Thoracic aorta (tissue), 2 donors: Measurements from ENCODE around the gene TNFSF13B. TPM values are rescaled to one million over a fixed set of nuclear protein-coding genes. Genes with fewer than 3 reads are reported as not detected.
"Not testable (repeated sequence)": the region's sequence is repeated elsewhere in the genome, so short reads cannot be mapped to it uniquely, and the experiment has no call there.

ENCODE experiments used
- ATAC-seq: fragments of 150-250 bp; one replicate; pipeline ENCODE4 v1.8.0; 2017; ENCODE audit warnings: low read depth; ENCODE audit not compliant: insufficient number of reproducible peaks, low FRiP score
- DNase-seq: peaks from one replicate; pipeline ENCODE4 v3.0.0-alpha.2; 2020; ENCODE audit warnings: low spot score
- H3K27ac ChIP-seq, 2 donors: fragments of 200-600 bp; sonication (generic); 1 replicate in 1 of 2; 2 replicates in 1 of 2; pipeline ENCODE4 v1.5.1; 2016; ENCODE audit warnings: mild to moderate bottlenecking in 2 of 2, moderate library complexity in 2 of 2
- H3K27me3 ChIP-seq: fragments of 200-600 bp; sonication (generic); replicated peaks from 2 replicates; pipeline ENCODE4 v1.6.0; 2016; ENCODE audit warnings: mild to moderate bottlenecking; ENCODE audit not compliant: insufficient read depth
- H3K36me3 ChIP-seq: fragments of 200-600 bp; sonication (generic); one replicate; pipeline ENCODE4 v1.5.1; 2016
- H3K4me1 ChIP-seq, 2 donors: fragments of 200-600 bp; sonication (generic); 1 replicate in 1 of 2; 2 replicates in 1 of 2; pipeline versions ENCODE4 v1.5.1 to v1.6.0; 2016; ENCODE audit warnings: low read depth in 2 of 2, mild to moderate bottlenecking in 1 of 2; ENCODE audit not compliant: control insufficient read depth in 1 of 2
- H3K4me3 ChIP-seq: fragments of 200-600 bp; sonication (generic); 2 replicates; pipeline ENCODE4 v1.5.1; 2016; ENCODE audit warnings: mild to moderate bottlenecking
- H3K9me3 ChIP-seq: fragments of 200-600 bp; sonication (generic); 2 replicates; pipeline ENCODE4 v1.5.1; 2016
- CTCF ChIP-seq: fragments of 200-600 bp; sonication (generic); IDR thresholded peaks from one replicate; pipeline ENCODE4 v1.5.1; 2019; ENCODE audit warnings: antibody characterized with exemption
- total RNA-seq, 2 donors: library from RNA; depleted of rRNA; stranded (reverse); fragments of >200 nt; gene quantifications; one replicate each; pipeline versions ENCODE4 v1.1.0 to v1.2.3, GENCODE V29; 2016

Gene TNFSF13B
- total RNA-seq, 2 donors from 2014 or later: 7.5 to 11.2 TPM

GRCh38 chr13:108266321-108266990, 3.1 kb upstream of the TNFSF13B start:
- H3K27me3 ChIP-seq: no peaks in the 10 kb centered on the region
- H3K27ac ChIP-seq: no peak overlapping the region
- H3K36me3 ChIP-seq: no peaks in the 10 kb centered on the region
- H3K4me1 ChIP-seq: peaks cover 6 to 14% of the 10 kb centered on the region in 2 donors
- no peak for TF ChIP-seq CTCF
- ATAC-seq (no peak), DNase-seq (no peak)
- no peaks in the 10 kb centered on the region for H3K9me3 ChIP-seq
- no peak overlapping the region for H3K4me3 ChIP-seq

- no peak for ATAC-seq
- H3K4me3 ChIP-seq: no peak overlapping the region
- H3K27ac ChIP-seq: no peak overlapping the region
- DNase-seq: no peak
- H3K4me1 ChIP-seq: peaks cover 6 to 14% of the 10 kb centered on the region in 2 donors
- no peaks in the 10 kb centered on the region for H3K36me3 ChIP-seq
- TF ChIP-seq CTCF: no peak
- no peaks in the 10 kb centered on the region for H3K9me3 ChIP-seq
- no peaks in the 10 kb centered on the region for H3K27me3 ChIP-seq
Observed at GRCh38 chr13:108267347-108267746, 2.2 kb upstream of the TNFSF13B start.

GRCh38 chr13:108267855-108268254, 1.7 kb upstream of the TNFSF13B start:
- not testable (repeated sequence) for DNase-seq, H3K9me3 ChIP-seq, H3K27ac ChIP-seq, H3K4me3 ChIP-seq, ATAC-seq, H3K36me3 ChIP-seq, H3K27me3 ChIP-seq
- peaks cover 6 to 14% of the 10 kb centered on the region in 2 donors for H3K4me1 ChIP-seq

- peak overlapping the region in 1 of 2 donors; percentile 26 for H3K27ac ChIP-seq
- no peaks in the 10 kb centered on the region for H3K9me3 ChIP-seq
- no peak for TF ChIP-seq CTCF
- no peak overlapping the region for H3K4me3 ChIP-seq
- H3K36me3 ChIP-seq: no peaks in the 10 kb centered on the region
- H3K27me3 ChIP-seq: no peaks in the 10 kb centered on the region
- DNase-seq (no peak), ATAC-seq (no peak)
- peaks cover 6 to 14% of the 10 kb centered on the region in 2 donors for H3K4me1 ChIP-seq
Observed at GRCh38 chr13:108268466-108269112, 929 bp upstream of the TNFSF13B start.

GRCh38 chr13:108270442-108270841, 924 bp downstream of the TNFSF13B start:
- ATAC-seq: no peak
- DNase-seq: no peak
- Histone ChIP-seq H3K4me3 (peak overlapping the region; percentile 69), H3K27ac (no peak overlapping the region), H3K36me3 (no peaks in the 10 kb centered on the region), H3K27me3 (no peaks in the 10 kb centered on the region), H3K4me1 (peaks cover 6 to 14% of the 10 kb centered on the region in 2 donors), H3K9me3 (no peaks in the 10 kb centered on the region)
- TF ChIP-seq CTCF: no peak
